T-helper 1 cell (primary cell): ENCODE results near the gene PYGO2.
A peak's percentile ranks its signal among the peaks of the same experiment; 100 is the strongest.
"Not testable (repeated sequence)": the region's sequence is repeated elsewhere in the genome, so short reads cannot be mapped to it uniquely, and the experiment has no call there.

ENCODE experiments used
- DNase-seq, 5 donors: peaks; one replicate each; pipeline ENCODE4 v3.0.0-alpha.2; 2012 to 2020

The PYGO2 gene

GRCh38 chr1:154999571-155000410, 38.2 kb upstream of the PYGO2 start:
- DNase-seq = peak in 1 of 5 donors; percentile 50

GRCh38 chr1:154998818-154999570, 37.4 kb upstream of the PYGO2 start:
- DNase-seq = peak in 3 of 5 donors; percentile 38 to 76 (median 53)

GRCh38 chr1:154998201-154998780, 36.7 kb upstream of the PYGO2 start:
- DNase-seq = no peak

- no peak for DNase-seq
Measured at GRCh38 chr1:154996966-154997701, 35.6 kb upstream of the PYGO2 start.

- DNase-seq = not testable (repeated sequence)
Measured at GRCh38 chr1:154995301-154995983, 33.9 kb upstream of the PYGO2 start.

- no peak for DNase-seq
Measured at GRCh38 chr1:154994591-154994990, 33.0 kb upstream of the PYGO2 start.

GRCh38 chr1:154994269-154994587, 32.6 kb upstream of the PYGO2 start:
- no peak for DNase-seq

GRCh38 chr1:154993572-154994268, 32.1 kb upstream of the PYGO2 start, which contains the start of gene LENEP:
Gene LENEP (plus strand): TSS chr1:154993586. CDS start chr1:154993608, 22 bp downstream.
- DNase-seq = no peak

- DNase-seq = no peak
Measured at GRCh38 chr1:154992721-154993571, 31.4 kb upstream of the PYGO2 start.

GRCh38 chr1:154990276-154990675, 28.7 kb upstream of the PYGO2 start:
- no peak for DNase-seq

GRCh38 chr1:154989195-154989860, 27.7 kb upstream of the PYGO2 start:
- DNase-seq = no peak

- no peak for DNase-seq
Measured at GRCh38 chr1:154988058-154988954, 26.7 kb upstream of the PYGO2 start.

GRCh38 chr1:154987326-154987725, 25.7 kb upstream of the PYGO2 start:
- no peak for DNase-seq

- not testable (repeated sequence) for DNase-seq
Measured at GRCh38 chr1:154986736-154987135, 25.2 kb upstream of the PYGO2 start.

GRCh38 chr1:154983776-154984466, 22.3 kb upstream of the PYGO2 start:
- no peak for DNase-seq

GRCh38 chr1:154982897-154983648, 21.5 kb upstream of the PYGO2 start, which contains the start of gene FLAD1:
Gene FLAD1 (plus strand): TSS chr1:154983344. CDS start chr1:154983695, 351 bp downstream.
- peak; percentile 87 to 99 (median 94) for DNase-seq

GRCh38 chr1:154982341-154982740, 20.8 kb upstream of the PYGO2 start:
- DNase-seq = no peak
